HEK293 (cell line): ENCODE data around the gene ATP13A4.

ENCODE experiments used
- HOXA7 ChIP-seq: sonication (generic); formaldehyde crosslinking; IDR thresholded peaks from 2 replicates; pipeline ENCODE4 v1.8.1; 2022; ENCODE audit warnings: missing genetic modification reagents, borderline replicate concordance
- MEIS1 ChIP-seq: sonication (generic); formaldehyde crosslinking; IDR thresholded peaks from 2 replicates; pipeline ENCODE4 v1.8.1; 2022; ENCODE audit warnings: missing genetic modification reagents, mild to moderate bottlenecking, borderline replicate concordance
- OVOL3 ChIP-seq: fragments of 450-650 bp; formaldehyde crosslinking; IDR thresholded peaks from 2 replicates; pipeline ENCODE4 v1.5.1; 2016; ENCODE audit warnings: missing biosample characterization, missing genetic modification characterization
- REST ChIP-seq: fragments of 450-650 bp; formaldehyde crosslinking; IDR thresholded peaks from 2 replicates; pipeline ENCODE4 v1.5.1; 2016; ENCODE audit warnings: missing biosample characterization, missing genetic modification characterization
- ZBTB44 ChIP-seq: fragments of 450-650 bp; IDR thresholded peaks from 2 replicates; pipeline ENCODE4 v1.5.1; 2018; ENCODE audit warnings: missing biosample characterization, mild to moderate bottlenecking, missing genetic modification characterization
- ZNF350 ChIP-seq: fragments of 450-650 bp; formaldehyde crosslinking; IDR thresholded peaks from 2 replicates; pipeline ENCODE4 v1.5.0; 2017; ENCODE audit warnings: missing biosample characterization, mild to moderate bottlenecking, missing genetic modification characterization
- ZNF658 ChIP-seq: fragments of 450-650 bp; formaldehyde crosslinking; IDR thresholded peaks from 2 replicates; pipeline ENCODE4; 2016; ENCODE audit warnings: missing biosample characterization, missing genetic modification characterization
- ZNF670 ChIP-seq: fragments of 450-650 bp; formaldehyde crosslinking; IDR thresholded peaks from 2 replicates; pipeline ENCODE4 v1.5.1; 2016; ENCODE audit warnings: missing biosample characterization, missing genetic modification characterization, low read depth
- ZNF768 ChIP-seq: fragments of 450-650 bp; formaldehyde crosslinking; IDR thresholded peaks from 2 replicates; pipeline ENCODE4 v1.5.1; 2018; ENCODE audit warnings: missing biosample characterization, mild to moderate bottlenecking, missing genetic modification characterization
- TF ChIP-seq, protein P1 (sequence below): fragments of 450-650 bp; formaldehyde crosslinking; IDR thresholded peaks from 2 replicates; pipeline ENCODE4 v1.5.1; 2016; ENCODE audit warnings: missing biosample characterization, missing genetic modification characterization
- TF ChIP-seq, protein P2 (sequence below): fragments of 450-650 bp; formaldehyde crosslinking; IDR thresholded peaks from 2 replicates; pipeline ENCODE4 v1.5.1; 2017; ENCODE audit warnings: missing biosample characterization, missing genetic modification characterization
- TF ChIP-seq, protein P3 (sequence below): fragments of 450-650 bp; formaldehyde crosslinking; IDR thresholded peaks from 2 replicates; pipeline ENCODE4 v1.5.1; 2016; ENCODE audit warnings: missing biosample characterization, missing genetic modification characterization

GRCh38 chr3:193439423-193439822 is 115.3 kb downstream of the ATP13A4 start:
- TF ChIP-seq ZNF670 (no peak), ZNF658 (tag by site-specific recombination) (no peak), ZNF350 (tag by site-specific recombination) (no peak), ZBTB44 (tag by site-specific recombination) (no peak), REST (tag by site-specific recombination) (no peak), ZNF768 (no peak), MEIS1 (no peak), HOXA7 (no peak), OVOL3 (tag by site-specific recombination) (no peak)
- TF ChIP-seq, protein P1, sequence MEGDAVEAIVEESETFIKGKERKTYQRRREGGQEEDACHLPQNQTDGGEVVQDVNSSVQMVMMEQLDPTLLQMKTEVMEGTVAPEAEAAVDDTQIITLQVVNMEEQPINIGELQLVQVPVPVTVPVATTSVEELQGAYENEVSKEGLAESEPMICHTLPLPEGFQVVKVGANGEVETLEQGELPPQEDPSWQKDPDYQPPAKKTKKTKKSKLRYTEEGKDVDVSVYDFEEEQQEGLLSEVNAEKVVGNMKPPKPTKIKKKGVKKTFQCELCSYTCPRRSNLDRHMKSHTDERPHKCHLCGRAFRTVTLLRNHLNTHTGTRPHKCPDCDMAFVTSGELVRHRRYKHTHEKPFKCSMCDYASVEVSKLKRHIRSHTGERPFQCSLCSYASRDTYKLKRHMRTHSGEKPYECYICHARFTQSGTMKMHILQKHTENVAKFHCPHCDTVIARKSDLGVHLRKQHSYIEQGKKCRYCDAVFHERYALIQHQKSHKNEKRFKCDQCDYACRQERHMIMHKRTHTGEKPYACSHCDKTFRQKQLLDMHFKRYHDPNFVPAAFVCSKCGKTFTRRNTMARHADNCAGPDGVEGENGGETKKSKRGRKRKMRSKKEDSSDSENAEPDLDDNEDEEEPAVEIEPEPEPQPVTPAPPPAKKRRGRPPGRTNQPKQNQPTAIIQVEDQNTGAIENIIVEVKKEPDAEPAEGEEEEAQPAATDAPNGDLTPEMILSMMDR (tag by site-specific recombination): no peak
- TF ChIP-seq, protein P2, sequence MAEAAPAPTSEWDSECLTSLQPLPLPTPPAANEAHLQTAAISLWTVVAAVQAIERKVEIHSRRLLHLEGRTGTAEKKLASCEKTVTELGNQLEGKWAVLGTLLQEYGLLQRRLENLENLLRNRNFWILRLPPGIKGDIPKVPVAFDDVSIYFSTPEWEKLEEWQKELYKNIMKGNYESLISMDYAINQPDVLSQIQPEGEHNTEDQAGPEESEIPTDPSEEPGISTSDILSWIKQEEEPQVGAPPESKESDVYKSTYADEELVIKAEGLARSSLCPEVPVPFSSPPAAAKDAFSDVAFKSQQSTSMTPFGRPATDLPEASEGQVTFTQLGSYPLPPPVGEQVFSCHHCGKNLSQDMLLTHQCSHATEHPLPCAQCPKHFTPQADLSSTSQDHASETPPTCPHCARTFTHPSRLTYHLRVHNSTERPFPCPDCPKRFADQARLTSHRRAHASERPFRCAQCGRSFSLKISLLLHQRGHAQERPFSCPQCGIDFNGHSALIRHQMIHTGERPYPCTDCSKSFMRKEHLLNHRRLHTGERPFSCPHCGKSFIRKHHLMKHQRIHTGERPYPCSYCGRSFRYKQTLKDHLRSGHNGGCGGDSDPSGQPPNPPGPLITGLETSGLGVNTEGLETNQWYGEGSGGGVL: no peak
- TF ChIP-seq, protein P3, sequence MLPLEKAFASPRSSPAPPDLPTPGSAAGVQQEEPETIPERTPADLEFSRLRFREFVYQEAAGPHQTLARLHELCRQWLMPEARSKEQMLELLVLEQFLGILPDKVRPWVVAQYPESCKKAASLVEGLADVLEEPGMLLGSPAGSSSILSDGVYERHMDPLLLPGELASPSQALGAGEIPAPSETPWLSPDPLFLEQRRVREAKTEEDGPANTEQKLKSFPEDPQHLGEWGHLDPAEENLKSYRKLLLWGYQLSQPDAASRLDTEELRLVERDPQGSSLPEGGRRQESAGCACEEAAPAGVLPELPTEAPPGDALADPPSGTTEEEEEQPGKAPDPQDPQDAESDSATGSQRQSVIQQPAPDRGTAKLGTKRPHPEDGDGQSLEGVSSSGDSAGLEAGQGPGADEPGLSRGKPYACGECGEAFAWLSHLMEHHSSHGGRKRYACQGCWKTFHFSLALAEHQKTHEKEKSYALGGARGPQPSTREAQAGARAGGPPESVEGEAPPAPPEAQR (tag by site-specific recombination): no peak
